ENCODE data around the gene SLC7A6OS. TPM values are rescaled to one million over a fixed set of nuclear protein-coding genes. Genes with fewer than 3 reads are reported as not detected.

Gene SLC7A6OS
- 5.8 TPM for total RNA-seq

- ATAC-seq: peak; percentile 99
- peak; percentile 95 for DNase-seq (ENCODE audit: low spot score)
Measured at GRCh38 chr16:68310774-68311511, at the start of gene SLC7A6OS, which contains the start of gene PRMT7. Gene SLC7A6OS (minus strand): TSS chr16:68310946. CDS start chr16:68310926, 20 bp downstream. Gene PRMT7 (plus strand): TSS chr16:68311019. CDS start chr16:68315980, 4,961 bp downstream.

GRCh38 chr16:68359398-68360191, 48.8 kb upstream of the SLC7A6OS start:
- ATAC-seq (peak; percentile 6), DNase-seq (ENCODE audit: low spot score) (no peak)

- DNase-seq (ENCODE audit: low spot score): no peak
- no peak for ATAC-seq
Measured at GRCh38 chr16:68358951-68359350, 48.2 kb upstream of the SLC7A6OS start.

- ATAC-seq (peak; percentile 76), DNase-seq (ENCODE audit: low spot score) (peak; percentile 62)
Measured at GRCh38 chr16:68357923-68358322, 47.2 kb upstream of the SLC7A6OS start.

GRCh38 chr16:68357521-68357922, 46.8 kb upstream of the SLC7A6OS start:
- ATAC-seq: peak; percentile 40
- DNase-seq (ENCODE audit: low spot score): no peak

- ATAC-seq (no peak), DNase-seq (ENCODE audit: low spot score) (no peak)
Measured at GRCh38 chr16:68356919-68357286, 46.2 kb upstream of the SLC7A6OS start.

- no peak for DNase-seq (ENCODE audit: low spot score)
- peak; percentile 9 for ATAC-seq
Measured at GRCh38 chr16:68356249-68356918, 45.6 kb upstream of the SLC7A6OS start.

- DNase-seq (ENCODE audit: low spot score) (no peak), ATAC-seq (no peak)
Measured at GRCh38 chr16:68355447-68356248, 44.9 kb upstream of the SLC7A6OS start.

GRCh38 chr16:68354816-68355215, 44.1 kb upstream of the SLC7A6OS start:
- DNase-seq (ENCODE audit: low spot score) (no peak), ATAC-seq (no peak)

- ATAC-seq: no peak
- no peak for DNase-seq (ENCODE audit: low spot score)
Measured at GRCh38 chr16:68353366-68353765, 42.6 kb upstream of the SLC7A6OS start.

- DNase-seq (ENCODE audit: low spot score) (no peak), ATAC-seq (no peak)
Measured at GRCh38 chr16:68351991-68352431, 41.3 kb upstream of the SLC7A6OS start.

GRCh38 chr16:68351463-68351862, 40.7 kb upstream of the SLC7A6OS start:
- DNase-seq (ENCODE audit: low spot score) (no peak), ATAC-seq (no peak)

- ATAC-seq: no peak
- no peak for DNase-seq (ENCODE audit: low spot score)
Measured at GRCh38 chr16:68350813-68351350, 40.1 kb upstream of the SLC7A6OS start.

GRCh38 chr16:68349838-68350410, 39.2 kb upstream of the SLC7A6OS start:
- no peak for ATAC-seq
- no peak for DNase-seq (ENCODE audit: low spot score)

- ATAC-seq (no peak), DNase-seq (ENCODE audit: low spot score) (no peak)
Measured at GRCh38 chr16:68348639-68349445, 38.1 kb upstream of the SLC7A6OS start.

GRCh38 chr16:68347605-68348004, 36.9 kb upstream of the SLC7A6OS start:
- DNase-seq (ENCODE audit: low spot score) (no peak), ATAC-seq (no peak)

- ATAC-seq (no peak), DNase-seq (ENCODE audit: low spot score) (no peak)
Measured at GRCh38 chr16:68346892-68347480, 36.2 kb upstream of the SLC7A6OS start.

GRCh38 chr16:68345958-68346635, 35.4 kb upstream of the SLC7A6OS start:
- peak; percentile 90 for ATAC-seq
- DNase-seq (ENCODE audit: low spot score): peak; percentile 90
